GM18951 (cell line): ENCODE data around the gene FAF1.
A peak's percentile ranks its signal among the peaks of the same experiment; 100 is the strongest.
"Not testable (repeated sequence)": the region's sequence is repeated elsewhere in the genome, so short reads cannot be mapped to it uniquely, and the experiment has no call there.

Source experiments
- POLR2A ChIP-seq: IDR thresholded peaks from 4 replicates; pipeline ENCODE4 v1.6.1; 2011; ENCODE audit warnings: mild to moderate bottlenecking; ENCODE audit not compliant: insufficient read length, insufficient read depth; ENCODE audit errors: extremely low read depth
- in situ Hi-C: fragments of 300-500 bp; cut with MboI; formaldehyde crosslinking; loops from one replicate; pipeline ENCODE4 v1.12.0; 2022; ENCODE audit warnings: low sequenced_read_pairs, mixed read lengths, inconsistent platforms; ENCODE audit not compliant: unreplicated experiment

Gene FAF1

DNA sequence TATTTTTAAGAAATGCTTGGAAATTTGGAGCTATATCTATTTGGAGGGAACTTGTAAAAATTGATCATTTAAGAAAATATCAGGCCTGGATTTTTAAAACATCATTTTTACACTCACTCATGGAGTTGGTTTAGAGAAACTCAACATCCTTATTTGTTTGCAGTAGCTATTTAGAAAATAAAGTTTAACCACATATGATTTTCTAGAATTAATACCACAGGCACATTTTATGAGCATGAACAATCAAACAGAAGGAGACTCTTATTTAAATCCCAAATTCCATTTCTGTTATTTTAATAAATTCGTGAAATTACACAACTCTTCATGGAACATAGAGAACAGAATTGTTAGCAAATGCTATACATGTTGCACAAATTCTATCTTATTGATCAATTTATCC, 13.2 kb upstream of the FAF1 start:
- in situ Hi-C loops = no loop called here
- TF ChIP-seq POLR2A = no peak

DNA sequence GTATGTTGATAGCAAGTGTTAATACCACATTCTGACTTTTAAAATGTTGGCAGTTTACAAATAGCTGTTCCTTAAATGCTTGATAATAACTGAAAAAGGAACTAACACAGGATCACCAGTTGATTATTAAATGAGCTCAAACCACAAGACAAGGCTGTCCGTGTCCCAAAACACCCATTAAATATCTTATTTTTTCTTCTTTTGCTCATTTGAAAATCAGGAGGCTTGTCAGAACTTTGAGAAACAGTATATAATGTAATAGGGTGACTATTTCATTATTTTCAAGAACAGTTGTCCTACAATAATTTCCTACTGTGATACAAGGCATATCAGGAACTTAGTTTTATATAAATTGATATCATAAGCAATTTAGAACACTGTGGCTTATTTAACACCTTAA, 12.7 kb upstream of the FAF1 start:
- in situ Hi-C loops = no loop called here
- no peak for TF ChIP-seq POLR2A

DNA sequence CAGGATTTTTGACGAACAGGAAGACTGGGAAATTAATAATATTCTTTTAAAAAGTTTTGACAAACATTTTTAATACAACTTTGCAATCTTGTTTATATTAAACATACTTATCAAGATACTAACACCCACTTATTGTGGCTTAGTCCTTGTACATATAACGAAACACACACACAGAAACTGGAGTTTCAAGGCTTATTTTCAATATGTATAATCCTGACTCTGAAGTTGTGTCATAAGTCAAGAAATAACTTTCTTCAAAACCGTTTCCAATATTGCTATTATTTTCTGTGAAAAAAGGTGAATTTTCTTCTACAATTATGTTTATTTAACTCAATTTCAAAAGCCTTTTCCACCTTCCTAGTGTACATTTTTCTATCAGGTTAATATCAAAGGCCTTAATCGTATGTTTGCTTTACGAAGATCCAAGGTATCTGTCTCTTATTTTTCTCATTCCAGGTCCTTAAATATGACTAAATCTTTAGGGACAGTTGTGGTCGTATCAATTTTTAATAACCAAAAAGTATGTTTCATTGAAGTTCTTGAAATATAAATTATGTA, 11.8 kb upstream of the FAF1 start:
- TF ChIP-seq POLR2A = no peak
- in situ Hi-C loops = no loop called here

DNA sequence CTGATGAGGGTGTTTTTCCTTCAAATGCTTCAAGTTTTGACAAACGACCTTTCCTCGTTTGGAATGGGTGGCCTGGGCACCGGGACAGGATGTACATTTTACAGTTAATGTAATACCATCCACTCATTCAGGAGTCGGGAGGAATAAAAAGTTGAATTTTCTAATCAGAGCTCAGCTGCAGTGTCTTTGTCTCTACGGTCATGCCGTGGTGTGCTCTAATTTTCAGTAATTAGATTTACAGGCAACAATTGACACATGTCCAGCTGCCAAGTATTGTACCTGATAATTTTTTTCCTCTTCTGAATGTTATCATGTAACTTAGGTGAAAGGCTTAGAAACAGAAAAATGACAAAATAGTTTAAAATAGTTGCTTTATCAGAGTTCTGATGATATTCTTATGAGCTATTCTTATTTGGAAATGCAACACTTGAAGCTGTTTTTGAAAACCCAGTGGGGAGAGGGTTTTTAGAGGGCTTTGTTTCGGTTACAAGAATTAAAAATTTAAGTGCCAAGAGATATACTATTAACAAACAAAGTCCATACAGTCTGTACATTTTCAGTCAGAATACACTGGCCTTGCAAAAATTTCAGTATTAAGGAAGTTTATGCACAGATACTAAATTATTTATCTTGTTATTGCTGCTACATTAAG, 11.0 kb upstream of the FAF1 start:
- in situ Hi-C loops = no loop called here

DNA sequence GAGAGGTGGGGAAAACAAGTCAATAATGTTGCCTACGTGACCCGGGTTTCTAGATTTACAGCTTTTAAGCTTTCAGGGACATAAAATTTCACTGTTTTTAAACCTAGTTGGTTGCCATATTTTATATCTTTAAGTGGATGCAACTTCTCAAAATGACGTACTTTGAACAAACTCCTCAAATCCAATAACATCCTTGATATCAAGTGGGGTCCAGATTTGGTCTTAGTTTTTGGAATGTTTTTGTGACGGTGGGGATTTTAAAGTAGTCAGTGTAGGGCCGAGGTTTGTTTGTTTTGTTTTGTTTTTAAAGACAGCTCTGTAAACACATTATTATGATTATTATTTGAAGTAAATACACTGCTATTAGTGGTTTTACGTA, 10.4 kb upstream of the FAF1 start:
- no peak for TF ChIP-seq POLR2A
- in situ Hi-C loops = no loop called here

More for the DNA sequence above, 11.0 kb upstream of the FAF1 start:
- no peak for TF ChIP-seq POLR2A

DNA sequence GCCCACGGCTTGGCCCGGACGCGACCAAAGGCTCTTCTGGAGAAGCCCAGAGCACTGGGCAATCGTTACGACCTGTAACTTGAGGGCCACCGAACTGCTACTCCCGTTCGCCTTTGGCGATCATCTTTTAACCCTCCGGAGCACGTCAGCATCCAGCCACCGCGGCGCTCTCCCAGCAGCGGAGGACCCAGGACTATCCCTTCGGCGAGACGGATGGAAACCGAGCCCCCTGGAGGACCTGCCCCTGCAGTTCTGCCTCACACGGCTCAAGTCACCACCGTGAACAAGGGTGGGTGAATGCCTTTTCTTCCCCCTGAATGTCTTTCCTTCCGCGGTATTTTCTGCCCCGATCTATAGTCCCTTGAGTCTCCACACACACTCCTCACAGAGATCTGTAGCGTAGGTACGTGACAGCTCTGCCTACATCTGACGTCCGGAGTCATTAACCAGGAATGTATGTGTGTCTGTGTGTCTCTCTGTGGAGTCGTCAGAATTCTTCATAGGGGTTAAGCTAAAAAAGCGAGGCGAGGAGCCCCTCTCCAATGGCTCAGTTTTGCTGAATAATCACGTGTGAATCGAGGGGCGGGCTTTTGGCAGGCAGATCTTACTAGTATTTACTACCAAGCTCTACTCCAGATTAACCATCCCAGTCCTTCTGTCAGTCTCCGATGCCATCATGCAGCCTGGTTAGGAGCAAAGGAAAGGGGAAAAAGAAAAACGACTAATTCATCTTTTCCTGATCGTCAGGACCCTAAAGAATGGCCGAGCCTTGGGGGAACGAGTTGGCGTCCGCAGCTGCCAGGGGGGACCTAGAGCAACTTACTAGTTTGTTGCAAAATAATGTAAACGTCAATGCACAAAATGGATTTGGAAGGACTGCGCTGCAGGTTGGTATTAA, 9.8 kb upstream of the FAF1 start, which contains the start of gene CDKN2C:
Gene CDKN2C, plus strand, starts transcription at position 635 of the 898 bp plus-strand sequence. Its CDS starts 124 bp downstream, at position 759.
- TF ChIP-seq POLR2A = peak; percentile 64
- in situ Hi-C loops = no loop called here

DNA sequence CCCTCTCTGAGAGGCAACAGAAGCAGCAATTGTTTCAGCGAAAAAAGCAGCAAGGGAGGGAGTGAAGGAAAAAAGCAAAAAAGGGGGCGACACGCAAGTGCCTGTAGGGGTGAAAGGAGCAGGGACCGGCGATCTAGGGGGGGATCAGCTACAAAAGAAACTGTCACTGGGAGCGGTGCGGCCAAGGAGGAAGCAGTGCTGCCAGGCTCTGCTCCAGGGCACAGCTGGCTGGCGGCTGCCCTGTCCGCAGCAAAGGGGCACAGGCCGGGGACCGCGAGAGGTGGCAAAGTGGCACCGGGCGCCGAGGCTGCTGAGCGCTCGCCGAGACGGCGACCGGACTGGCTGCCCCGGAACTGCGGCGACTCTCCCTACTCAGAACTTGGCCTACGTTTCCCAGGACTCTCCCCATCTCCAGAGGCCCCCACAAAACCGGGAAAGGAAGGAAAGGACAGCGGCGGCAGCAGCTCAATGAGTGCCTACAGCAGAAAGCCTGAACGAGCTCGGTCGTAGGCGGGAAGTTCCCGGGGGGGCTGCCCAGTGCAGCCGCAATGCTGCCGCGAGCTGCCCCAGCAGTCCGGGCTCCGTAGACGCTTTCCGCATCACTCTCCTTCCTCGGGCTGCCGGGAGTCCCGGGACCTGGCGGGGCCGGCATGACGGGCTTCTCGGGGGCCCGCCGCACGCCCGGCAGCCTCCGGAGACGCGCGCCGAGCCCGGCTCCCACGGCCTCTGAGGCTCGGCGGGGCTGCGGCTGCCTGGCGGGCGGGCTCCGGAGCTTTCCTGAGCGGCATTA, 8.9 kb upstream of the FAF1 start:
- TF ChIP-seq POLR2A = peak; percentile 23
- in situ Hi-C loops = no loop called here

DNA sequence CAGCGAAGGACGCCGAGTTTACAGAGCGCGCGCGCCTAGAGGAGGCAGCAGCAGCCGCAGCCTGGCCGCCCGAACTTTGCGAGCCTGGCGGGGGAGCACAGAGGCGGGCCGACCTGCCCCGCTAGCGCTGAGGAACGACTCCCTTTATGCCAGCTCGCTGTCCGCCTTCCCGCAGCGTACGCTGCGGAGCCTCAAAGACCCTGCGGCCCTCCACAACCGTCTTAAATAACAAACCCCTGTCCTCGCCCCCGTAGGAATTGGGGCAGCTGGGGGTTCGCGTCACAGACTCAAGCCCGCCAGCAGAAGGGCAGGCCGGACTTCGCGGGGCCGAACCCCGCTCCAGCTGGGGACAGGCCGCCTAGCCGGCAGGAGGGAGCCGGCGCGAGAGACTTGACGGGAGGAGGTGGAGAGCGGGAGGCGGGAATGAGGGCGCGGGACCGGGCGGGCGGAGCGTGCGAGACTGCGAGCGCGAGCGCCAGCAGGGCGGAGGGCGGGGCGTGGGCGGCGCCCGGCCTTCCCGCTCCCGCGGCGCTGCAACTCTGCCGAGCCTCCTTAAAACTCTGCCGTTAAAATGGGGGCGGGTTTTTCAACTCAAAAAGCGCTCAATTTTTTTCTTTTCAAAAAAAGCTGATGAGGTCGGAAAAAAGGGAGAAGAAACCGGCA, 8.2 kb upstream of the FAF1 start:
- peak; percentile 74 for TF ChIP-seq POLR2A
- in situ Hi-C loops = no loop called here

DNA sequence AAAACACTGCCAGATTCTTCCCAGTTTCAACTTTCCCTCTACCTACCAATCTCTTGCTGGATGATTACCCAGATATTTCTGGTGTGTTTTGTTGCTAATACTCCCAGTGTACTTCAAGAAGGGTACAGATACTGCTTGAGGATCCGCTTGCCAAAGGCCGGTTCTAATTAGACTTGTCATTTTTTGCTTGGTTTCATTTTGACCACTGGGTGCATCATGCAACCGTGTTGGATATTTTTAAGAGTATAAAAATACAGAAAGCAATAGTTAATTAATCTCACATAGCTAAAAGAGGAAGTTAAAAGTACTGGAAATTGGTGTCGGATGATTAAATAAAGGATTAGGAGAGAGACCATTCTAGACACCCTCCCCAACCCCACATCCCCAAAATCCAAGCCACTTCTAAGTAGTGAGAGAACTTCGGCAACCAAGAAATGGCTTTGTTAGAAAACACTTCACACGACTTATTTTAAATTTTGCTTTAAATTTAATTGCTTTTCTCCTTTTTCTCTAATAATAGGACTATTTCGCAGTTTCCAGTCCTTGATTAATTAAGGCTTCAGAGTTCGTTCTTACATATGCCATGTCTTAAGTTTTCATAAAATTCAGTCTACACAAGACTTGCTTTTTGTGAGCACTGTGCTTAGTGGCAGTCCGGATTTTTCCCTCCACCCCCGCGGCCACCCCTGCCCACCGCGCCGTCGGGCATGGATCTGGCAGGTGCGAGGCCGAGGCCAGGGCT, 7.5 kb upstream of the FAF1 start:
- in situ Hi-C loops = no loop called here
- TF ChIP-seq POLR2A = no peak

DNA sequence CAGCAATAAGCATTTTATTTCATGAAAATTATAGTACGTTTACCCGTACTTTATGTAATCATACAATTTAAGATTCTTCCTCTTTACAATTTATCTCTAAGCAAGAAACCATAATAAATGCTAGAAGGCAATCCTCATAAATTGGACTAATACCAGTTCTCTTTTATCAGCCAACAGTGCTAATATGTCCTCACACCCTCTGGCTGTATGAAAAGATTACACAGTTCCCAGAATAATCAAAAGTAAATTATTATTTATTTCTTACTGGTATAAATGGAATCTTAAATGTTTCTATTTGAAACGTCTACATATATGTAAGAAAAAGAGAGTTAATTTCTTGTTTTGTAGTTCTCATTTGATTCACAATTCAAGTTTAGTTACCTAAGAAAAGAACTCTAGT, 6.9 kb upstream of the FAF1 start:
- in situ Hi-C loops = no loop called here
- no peak for TF ChIP-seq POLR2A

DNA sequence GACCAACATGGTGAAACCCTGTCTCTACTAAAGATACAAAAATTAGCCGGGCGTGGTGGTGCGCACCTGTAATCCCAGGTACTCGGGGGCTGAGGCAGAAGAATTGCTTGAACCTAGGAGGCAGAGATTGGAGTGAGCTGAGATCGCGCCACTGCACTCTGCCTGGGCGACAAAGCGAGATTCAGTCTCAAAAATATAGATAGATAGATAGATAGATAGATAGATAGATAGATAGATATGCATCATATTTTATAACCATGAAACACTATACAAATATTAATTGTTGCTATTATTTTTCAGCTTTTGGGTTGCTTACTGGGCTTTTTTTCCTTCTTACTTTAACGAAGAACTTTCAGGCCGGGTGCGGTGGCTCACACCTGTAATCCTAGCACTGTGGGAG, 4.8 kb upstream of the FAF1 start:
- in situ Hi-C loops = no loop called here

DNA sequence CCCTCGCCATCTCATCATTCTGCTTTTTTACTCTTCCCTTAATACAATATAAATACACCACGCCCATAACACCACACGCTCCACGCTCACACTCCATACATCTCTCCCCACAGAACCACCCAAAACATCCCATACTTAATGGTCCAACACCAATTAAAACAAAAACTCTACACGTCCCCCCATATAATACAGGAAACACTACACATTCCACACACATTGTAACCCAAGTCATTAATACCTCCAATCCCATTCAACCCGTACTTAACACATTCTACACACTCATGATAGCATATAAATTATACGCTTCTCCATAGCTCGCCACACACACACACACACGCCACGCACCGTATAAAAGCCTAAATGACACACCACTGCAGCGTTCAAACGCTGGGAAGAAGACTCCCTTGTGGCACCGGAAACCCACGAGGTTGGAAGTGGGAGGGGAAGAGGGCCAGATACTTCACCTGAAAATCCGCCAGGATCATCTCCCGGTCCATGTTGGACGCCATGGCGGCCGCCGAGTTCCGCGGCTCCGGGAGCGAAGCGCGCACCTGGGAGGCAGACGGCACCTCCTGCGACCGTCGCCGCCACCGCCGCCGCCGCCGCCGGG, 659 bp downstream of the FAF1 start:
- in situ Hi-C loops = no loop called here
- no peak for TF ChIP-seq POLR2A

More for the DNA sequence above, 4.8 kb upstream of the FAF1 start:
- no peak for TF ChIP-seq POLR2A

DNA sequence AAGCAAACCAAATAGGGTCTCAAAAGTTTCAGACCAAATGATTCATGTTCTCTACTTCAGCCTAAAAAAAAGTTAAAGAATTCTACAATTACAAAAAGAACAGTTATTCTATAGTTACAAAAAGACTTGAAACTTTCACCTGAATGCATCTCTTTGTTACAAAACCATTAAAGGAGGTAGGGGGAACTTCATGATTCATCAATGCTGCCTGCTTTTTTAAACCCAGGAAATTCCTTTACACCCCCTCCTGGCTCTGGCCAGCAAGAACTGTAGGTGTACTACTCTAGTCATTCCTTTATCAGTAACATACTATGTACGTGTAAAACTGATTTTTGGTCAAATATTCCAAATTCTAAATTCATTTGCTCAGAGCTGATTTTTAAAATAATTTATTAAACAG, 5.0 kb downstream of the FAF1 start:
- TF ChIP-seq POLR2A = no peak
- in situ Hi-C loops = no loop called here

DNA sequence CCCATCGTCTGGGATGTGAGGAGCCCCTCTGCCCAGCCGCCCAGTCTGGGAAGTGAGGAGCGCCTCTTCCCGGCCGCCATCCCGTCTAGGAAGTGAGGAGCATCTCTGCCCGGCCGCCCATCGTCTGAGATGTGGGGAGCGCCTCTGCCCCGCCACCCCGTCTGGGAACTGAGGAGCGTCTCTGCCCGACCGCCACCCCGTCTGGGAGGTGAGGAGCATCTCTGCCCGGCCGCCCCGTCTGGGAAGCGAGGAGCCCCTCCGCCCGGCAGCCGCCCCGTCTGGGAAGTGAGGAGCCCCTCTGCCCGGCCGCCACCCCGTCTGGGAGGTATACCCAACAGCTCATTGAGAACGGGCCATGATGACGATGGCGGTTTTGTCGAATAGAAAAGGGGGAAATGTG, 7.5 kb downstream of the FAF1 start:
- in situ Hi-C loops = not testable (repeated sequence)
